ENCODE measurements around the gene SLC35G3.
"Not testable (repeated sequence)": the region's sequence is repeated elsewhere in the genome, so short reads cannot be mapped to it uniquely, and the experiment has no call there.

SLC35G3 gene

GRCh38 chr17:35194001-35194400 is at the start of gene SLC35G3:
SLC35G3 (minus strand) TSS chr17:35194393; CDS start chr17:35194307, 86 bp downstream.
- not testable (repeated sequence) for DNase-seq

DNA sequence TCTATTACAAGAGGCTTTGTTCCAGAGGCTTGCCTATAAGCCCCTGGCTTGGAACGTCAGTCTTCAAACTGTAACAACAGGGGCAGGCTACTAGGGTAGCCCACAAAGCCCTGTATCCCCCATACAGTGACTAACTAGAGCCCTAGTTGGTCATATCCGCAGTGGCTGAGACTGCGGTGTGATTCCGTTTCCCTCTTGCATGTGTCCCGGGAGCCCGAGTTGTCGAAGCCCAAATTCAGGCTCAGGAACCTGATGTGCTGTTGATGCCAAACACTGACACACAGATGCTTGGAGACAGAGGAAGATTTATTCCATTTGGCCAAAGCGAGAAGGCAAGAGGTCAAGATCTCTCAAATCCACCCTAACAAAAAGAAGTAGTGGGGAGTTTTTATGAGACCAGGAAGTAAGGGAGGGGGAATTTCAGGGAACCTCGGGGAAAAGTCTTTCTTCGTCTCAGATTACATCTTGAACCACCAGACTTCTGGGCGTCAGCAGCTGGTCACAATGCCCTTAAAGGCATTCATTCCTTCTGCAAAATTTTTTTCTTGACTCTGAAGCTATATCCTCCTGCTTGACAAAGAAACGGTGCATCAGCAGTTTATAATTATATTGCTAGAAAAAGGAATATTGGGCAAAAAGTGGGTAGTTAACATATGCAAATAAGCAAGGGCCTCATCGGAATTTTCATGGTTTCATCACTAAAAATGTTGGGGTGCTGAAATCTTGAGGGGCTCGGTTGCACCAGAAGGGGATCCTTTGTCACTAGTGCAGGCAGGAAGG is 49.6 kb upstream of the SLC35G3 start:
- DNase-seq: peak; percentile 67

DNA sequence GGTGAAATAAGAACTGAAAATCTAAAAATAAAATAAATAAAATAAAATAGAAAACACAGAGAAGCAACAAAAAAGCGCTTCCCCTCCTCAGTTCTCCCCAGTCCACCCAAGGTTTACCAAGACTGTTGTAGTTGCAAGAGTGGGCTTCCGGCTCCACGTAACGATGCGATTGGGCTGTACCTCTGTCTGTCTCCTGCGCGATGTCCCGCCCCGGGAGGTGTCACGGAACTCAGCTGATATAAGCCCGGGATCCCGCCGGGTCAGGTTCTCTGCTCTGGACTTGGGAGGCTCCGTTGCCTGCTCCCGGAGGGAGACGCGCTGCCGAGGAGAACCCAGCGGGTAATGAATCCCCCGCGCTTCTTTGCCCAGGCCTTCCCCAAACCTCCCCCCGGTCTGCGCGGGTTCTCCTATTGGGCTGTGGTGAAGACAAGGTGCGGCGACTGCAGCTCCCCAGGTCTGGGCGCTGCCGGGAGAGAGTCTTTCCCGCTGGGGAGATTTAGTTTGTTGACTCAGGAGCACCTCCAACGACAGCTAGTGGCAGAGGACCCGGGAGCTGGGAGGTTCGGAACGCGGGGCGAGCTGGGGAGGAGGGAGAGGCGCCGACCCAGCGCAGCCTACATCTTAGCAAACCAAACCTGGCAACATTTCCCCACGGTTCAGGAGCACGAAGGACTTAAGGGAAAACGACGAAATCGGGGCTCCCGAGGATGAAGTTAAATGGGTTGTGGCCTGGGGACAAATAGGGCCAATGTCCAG is 48.8 kb upstream of the SLC35G3 start, which contains the start of gene SLFN5:
SLFN5 (plus strand) TSS at position 268 of the 756 bp plus-strand sequence. CDS start 15,619 bp downstream, outside the sequence.
- peak; percentile 93 for DNase-seq

DNA sequence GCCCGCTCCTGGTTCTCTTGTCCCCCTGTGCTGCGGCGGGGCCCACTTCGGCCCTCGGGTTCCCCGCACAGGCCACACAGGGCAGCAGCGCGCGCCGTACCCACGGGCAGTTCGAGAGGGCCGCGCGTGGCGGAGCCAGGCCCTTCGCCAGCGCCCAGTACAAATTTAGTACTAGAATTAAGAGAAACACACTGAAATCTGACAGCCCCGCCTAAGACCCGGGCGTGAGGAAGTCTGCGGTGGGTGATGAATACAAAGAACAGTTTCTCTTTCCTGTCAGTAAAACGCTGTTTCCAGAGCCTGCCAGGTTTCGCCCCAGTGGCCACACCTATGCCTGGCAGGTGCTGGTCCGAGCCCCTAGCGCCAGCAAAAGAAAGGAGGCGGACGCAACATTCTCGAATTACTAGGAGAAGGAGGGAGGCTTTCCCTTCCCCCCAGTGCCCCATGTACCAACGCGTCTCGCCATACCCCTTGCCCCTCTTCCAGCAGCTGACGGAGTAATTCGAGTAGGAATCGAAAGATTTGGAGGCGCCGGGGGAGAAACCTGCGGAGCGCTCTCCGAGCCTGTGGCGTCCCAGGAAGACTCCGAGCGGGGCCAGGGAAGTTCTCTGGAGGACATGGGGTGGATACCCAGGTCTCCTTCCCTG is 48.1 kb upstream of the SLC35G3 start:
- DNase-seq: peak; percentile 89

DNA sequence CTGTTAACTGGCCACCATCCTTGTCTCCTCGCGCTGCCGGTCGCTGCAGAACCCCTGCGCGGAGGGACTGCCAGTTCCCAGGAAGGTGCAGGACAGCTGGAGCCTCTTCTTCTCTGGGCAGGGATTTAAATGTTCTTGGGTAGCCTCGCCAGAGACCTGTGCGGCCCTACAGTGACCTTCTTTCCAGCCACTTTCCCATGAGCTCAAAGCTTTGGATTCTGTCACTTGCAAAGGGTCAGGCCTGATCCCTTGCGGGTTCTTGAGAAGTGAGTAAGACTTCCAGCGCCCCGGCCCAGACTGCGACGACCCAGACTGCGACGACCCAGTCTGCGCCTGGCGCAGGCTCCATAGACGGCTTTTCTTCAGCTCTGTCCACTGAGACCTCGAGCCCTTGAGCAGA is 47.3 kb upstream of the SLC35G3 start:
- peak; percentile 37 for DNase-seq

GRCh38 chr17:35240861-35241260 is 46.7 kb upstream of the SLC35G3 start:
- DNase-seq: no peak

DNA sequence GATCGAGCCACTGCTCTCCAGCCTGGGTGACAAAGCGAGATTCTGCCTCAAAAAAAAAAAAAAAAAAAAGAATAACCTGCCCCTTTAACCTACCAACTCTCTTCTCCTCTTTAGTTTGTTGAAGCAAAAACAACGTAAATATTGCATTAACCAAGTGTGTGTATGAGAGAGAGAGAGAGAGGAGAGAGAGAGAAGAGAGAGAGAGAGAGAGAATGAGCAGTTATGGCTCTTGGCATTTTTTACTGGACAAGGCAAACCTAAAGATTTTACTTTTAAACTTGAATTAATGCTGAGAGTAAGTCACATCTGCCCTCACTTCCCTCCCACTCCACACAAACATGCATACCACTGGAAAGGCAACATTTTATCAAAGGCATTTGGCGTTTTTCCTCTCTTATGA is 45.6 kb upstream of the SLC35G3 start:
- DNase-seq: no peak

DNA sequence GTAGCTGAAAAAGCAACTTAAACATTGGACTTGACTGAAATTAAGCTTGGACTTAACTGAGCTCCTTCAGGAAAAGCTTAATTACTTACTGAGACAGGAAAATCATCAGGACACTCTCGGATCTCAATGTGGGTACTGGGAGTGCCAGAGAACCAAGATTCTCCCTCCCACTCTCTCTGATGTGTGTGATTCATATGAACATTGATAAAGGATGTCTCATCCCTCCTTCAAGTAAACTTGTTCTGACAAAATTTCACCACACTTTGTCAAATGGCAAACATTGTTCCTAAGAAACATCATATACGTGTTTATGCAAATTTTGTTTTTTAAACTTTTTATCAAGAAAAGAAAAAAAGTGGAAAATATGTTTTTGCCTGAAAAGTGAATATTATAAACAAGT is 44.6 kb upstream of the SLC35G3 start:
- no peak for DNase-seq

DNA sequence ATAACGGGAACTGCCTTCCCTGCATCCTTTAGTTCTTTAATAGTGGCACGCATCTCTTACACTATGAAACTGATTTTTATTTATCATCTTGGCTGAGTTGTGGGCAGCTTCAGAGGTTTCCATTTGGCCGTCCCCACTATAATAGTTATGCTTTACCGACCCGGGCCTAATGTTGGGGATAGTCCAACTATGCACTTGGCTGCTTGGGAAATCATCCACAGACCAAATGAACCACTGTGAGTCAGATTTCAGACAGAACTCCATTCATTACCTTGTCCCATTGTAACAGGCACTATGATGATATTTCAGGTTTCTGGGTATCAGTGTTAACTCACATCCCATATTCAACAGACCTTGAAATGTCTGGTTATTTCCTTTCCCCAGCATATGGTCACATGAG is 42.6 kb upstream of the SLC35G3 start:
- no peak for DNase-seq

GRCh38 chr17:35235917-35236316 is 41.7 kb upstream of the SLC35G3 start:
- DNase-seq: no peak

DNA sequence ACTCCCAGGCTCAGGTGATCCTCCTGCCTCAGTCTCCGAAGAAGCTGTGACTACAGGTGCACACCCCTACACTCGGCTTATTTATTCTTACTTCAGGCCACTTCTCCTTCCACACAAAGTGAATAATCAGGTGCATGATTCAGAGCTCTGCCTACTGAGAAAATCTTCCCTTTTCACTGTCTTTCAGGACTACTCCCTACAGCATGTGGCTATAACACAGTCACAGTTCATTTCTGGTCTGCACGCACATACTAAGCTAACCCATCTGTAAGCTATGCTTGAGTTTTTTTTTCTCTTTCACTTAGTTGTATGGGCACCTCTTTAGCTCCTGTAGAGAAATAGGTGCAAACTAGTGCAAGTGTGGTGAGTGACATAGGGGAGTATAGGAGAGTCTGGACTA is 41.1 kb upstream of the SLC35G3 start:
- DNase-seq: no peak

DNA sequence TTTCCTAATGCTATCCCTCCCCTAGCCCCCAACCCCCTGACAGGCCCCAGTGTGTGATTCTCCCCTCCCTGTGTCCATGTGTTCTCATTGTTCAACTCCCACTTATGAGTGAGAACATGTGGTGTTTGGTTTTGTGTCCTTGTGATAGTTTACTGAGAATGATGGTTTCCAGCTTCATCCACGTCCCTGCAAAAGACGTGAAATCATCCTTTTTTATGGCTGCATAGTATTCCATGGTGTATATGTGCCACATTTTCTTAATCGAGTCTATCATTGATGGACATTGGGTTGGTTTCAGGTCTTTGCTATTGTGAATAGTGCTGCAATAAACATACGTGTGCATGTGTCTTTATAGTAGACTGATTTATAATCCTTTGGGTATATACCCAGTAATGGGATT is 40.1 kb upstream of the SLC35G3 start:
- not testable (repeated sequence) for DNase-seq

GRCh38 chr17:35229638-35230037 is 35.4 kb upstream of the SLC35G3 start:
- DNase-seq: no peak

DNA sequence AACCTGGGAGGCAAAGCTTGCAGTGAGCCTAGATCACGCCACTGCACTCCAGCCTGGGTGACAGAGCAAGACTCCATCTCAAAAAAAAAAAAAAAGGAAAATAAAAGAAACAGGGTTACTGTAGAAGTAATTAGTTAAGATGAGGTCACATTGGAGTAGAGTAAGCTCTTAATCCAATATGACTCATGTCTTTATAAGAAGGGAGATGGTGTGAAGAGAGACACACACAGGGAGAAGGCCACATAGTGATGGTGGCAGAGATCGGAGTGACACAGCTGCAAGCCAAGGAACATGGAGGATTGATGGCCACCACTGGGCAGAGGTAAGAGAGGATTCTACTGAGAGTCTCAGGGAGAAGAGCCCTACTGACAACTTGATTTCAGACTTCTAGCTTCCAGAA is 33.4 kb upstream of the SLC35G3 start:
- no peak for DNase-seq

DNA sequence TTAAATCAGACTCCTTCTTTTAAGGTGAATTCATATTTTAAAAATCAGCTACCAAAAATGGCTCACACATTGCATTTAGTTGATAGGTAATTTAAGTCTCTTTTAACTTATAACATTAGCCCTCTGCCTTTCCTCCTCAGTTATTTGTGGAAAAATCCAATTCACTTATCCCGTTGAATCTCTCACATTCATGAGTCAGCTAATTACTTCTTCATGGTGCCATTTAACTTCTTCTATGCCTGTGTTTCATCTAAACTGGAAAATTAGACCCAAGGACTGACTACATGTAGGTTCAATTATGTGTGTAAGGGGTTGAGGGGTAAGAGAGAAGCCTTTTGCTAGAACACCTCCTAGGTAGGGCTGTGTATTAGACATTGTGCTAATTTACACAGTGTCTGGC is 30.2 kb upstream of the SLC35G3 start:
- no peak for DNase-seq

GRCh38 chr17:35222452-35222851 is 28.3 kb upstream of the SLC35G3 start:
- no peak for DNase-seq

GRCh38 chr17:35218915-35219314 is 24.7 kb upstream of the SLC35G3 start:
- DNase-seq: no peak

GRCh38 chr17:35217107-35217506 is 22.9 kb upstream of the SLC35G3 start:
- no peak for DNase-seq

GRCh38 chr17:35214631-35215273 is 20.6 kb upstream of the SLC35G3 start:
- peak; percentile 50 for DNase-seq

GRCh38 chr17:35214192-35214591 is 20.0 kb upstream of the SLC35G3 start:
- DNase-seq: peak; percentile 25

- DNase-seq: no peak
These were observed 19.3 kb upstream of the SLC35G3 start for GRCh38 chr17:35213412-35213940.

DNA sequence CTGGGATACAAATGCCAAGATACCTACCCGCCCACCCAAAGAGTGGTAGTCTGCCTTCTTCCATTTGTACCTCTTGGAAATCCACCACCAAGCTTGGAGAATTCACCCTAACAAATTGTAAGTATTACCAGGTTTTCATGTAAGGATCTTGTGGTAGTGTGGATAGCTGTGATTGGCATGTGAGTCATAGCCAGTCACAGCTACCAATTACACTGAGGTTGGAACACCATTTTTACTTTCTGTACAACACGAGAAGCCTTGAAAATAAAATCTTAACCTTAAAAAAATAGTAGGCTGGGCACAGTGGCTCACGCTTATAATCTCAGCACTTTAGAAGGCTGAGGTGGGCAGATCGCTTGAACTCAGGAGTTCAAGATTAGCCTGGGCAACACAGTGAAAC is 18.5 kb upstream of the SLC35G3 start:
- no peak for DNase-seq

- DNase-seq: peak; percentile 25
These were observed 16.5 kb upstream of the SLC35G3 start for GRCh38 chr17:35210741-35211140.
